ENCODE measurements around the gene P2RX6.

GRCh38 chr22:21003782-21004181, 11.2 kb upstream of the P2RX6 start:
- TF ChIP-seq EZH2 (IDR thresholded peaks at IDR 0.05) (no peak), POLR2AphosphoS5 (IDR thresholded peaks at IDR 0.05; ENCODE audit: borderline replicate concordance, low read depth, low read length) (no peak), FOXP2 (optimal IDR thresholded peaks at IDR 0.05; ENCODE audit: control extremely low read depth, extremely low read length, insufficient read depth) (no peak)

Data from SK-N-MC (cell line).